Neural cell (in vitro differentiated cells): ENCODE results near the gene IBSP. TPM values are rescaled to one million over a fixed set of nuclear protein-coding genes. Genes with fewer than 3 reads are reported as not detected.

Experiments used
- H2AFZ ChIP-seq: fragments of 200-600, 300-800 bp; sonication (generic), shearing (Covaris generic); 2 replicates; pipeline ENCODE4 v1.6.0; 2014; ENCODE audit warnings: low read depth, mild to moderate bottlenecking, antibody characterized with exemption, low read length, moderate library complexity
- H3F3A ChIP-seq: fragments of 200-600 bp; shearing (Covaris generic); 2 replicates; pipeline ENCODE4 v1.6.1; 2016; ENCODE audit warnings: mild to moderate bottlenecking, moderate library complexity, mixed read lengths, antibody characterized with exemption, low read length; ENCODE audit not compliant: insufficient read depth, poor library complexity, severe bottlenecking
- H3K27ac ChIP-seq: fragments of 200-600, 300-800 bp; sonication (generic), shearing (Covaris generic); 2 replicates; pipeline ENCODE4 v1.5.1; 2014; ENCODE audit warnings: mild to moderate bottlenecking, low read length, moderate library complexity
- H3K27me3 ChIP-seq: fragments of 300-800, 200-600 bp; sonication (generic), shearing (Covaris generic); 2 replicates; pipeline ENCODE4 v1.6.0; 2014; ENCODE audit warnings: mild to moderate bottlenecking, low read depth, low read length, moderate library complexity; ENCODE audit not compliant: insufficient read depth
- H3K36me3 ChIP-seq: fragments of 300-800, 200-600 bp; sonication (generic), shearing (Covaris generic); 2 replicates; pipeline ENCODE4 v1.5.1; 2014; ENCODE audit warnings: mild to moderate bottlenecking, antibody characterized with exemption, low read length, moderate library complexity; ENCODE audit not compliant: insufficient read depth
- H3K4me2 ChIP-seq: fragments of 300-800, 200-600 bp; sonication (generic), shearing (Covaris generic); 2 replicates; pipeline ENCODE4 v1.6.0; 2014; ENCODE audit warnings: mild to moderate bottlenecking, low read length
- H3K4me3 ChIP-seq: fragments of 300-800, 200-600 bp; sonication (generic), shearing (Covaris generic); 2 replicates; pipeline ENCODE4 v1.5.1; 2014; ENCODE audit warnings: mild to moderate bottlenecking, low read length, moderate library complexity
- H3K79me2 ChIP-seq: fragments of 200-600 bp; shearing (Covaris generic); replicated peaks from 2 replicates; pipeline ENCODE4 v1.6.0; 2014; ENCODE audit warnings: mild to moderate bottlenecking, low read length, moderate library complexity; ENCODE audit not compliant: insufficient read depth
- H3K9ac ChIP-seq: fragments of 300-800, 200-600 bp; sonication (generic), shearing (Covaris generic); 2 replicates; pipeline ENCODE4 v1.6.1; 2016; ENCODE audit warnings: mild to moderate bottlenecking, low read length, mixed read lengths
- H3K9me2 ChIP-seq: fragments of 200-600 bp; shearing (Covaris generic); 2 replicates; pipeline ENCODE4 v1.6.1; 2016; ENCODE audit warnings: mild to moderate bottlenecking, low read length, mixed read lengths; ENCODE audit not compliant: insufficient read depth
- H3K9me3 ChIP-seq: fragments of 200-600, 300-800 bp; sonication (generic), shearing (Covaris generic); 2 replicates; pipeline ENCODE4 v1.6.1; 2016; ENCODE audit warnings: mild to moderate bottlenecking, mixed run types, low read length, moderate library complexity, mixed read lengths
- H4K20me1 ChIP-seq: fragments of 200-600 bp; shearing (Covaris generic); 2 replicates; pipeline ENCODE4 v1.6.1; 2016; ENCODE audit warnings: mild to moderate bottlenecking, mixed run types; ENCODE audit not compliant: insufficient read depth
- CTCF ChIP-seq: fragments of 450-650 bp; IDR thresholded peaks from 2 replicates; pipeline ENCODE4 v1.5.1; 2014; ENCODE audit warnings: antibody characterized with exemption, mild to moderate bottlenecking, moderate library complexity; ENCODE audit not compliant: poor library complexity, severe bottlenecking
- EP300 ChIP-seq: fragments of 450-650 bp; conservative IDR thresholded peaks from 2 replicates; pipeline ENCODE4 v1.6.1; 2014; ENCODE audit warnings: antibody characterized with exemption, mild to moderate bottlenecking, moderate library complexity; ENCODE audit not compliant: poor library complexity, severe bottlenecking
- EZH2 ChIP-seq: fragments of 200-600, 300-800 bp; shearing (Covaris generic), sonication (generic); IDR thresholded peaks from 2 replicates; pipeline ENCODE4 v1.6.1; 2014; ENCODE audit warnings: antibody characterized with exemption, low read length, borderline replicate concordance, mild to moderate bottlenecking; ENCODE audit not compliant: insufficient read depth, poor library complexity, severe bottlenecking
- MXI1 ChIP-seq: fragments of 450-650 bp; conservative IDR thresholded peaks from 2 replicates; pipeline ENCODE4 v1.6.1; 2014; ENCODE audit warnings: antibody characterized with exemption, mild to moderate bottlenecking; ENCODE audit not compliant: poor library complexity, severe bottlenecking
- POLR2AphosphoS5 ChIP-seq: IDR thresholded peaks from 2 replicates; pipeline ENCODE4 v1.6.1; 2012
- RAD21 ChIP-seq: fragments of 450-650 bp; conservative IDR thresholded peaks from 2 replicates; pipeline ENCODE4 v1.6.1; 2014; ENCODE audit warnings: antibody characterized with exemption, mild to moderate bottlenecking, moderate library complexity
- SMC3 ChIP-seq: fragments of 450-650 bp; conservative IDR thresholded peaks from 2 replicates; pipeline ENCODE4 v1.6.1; 2014; ENCODE audit warnings: antibody characterized with exemption, mild to moderate bottlenecking, moderate library complexity; ENCODE audit not compliant: poor library complexity
- TAF1 ChIP-seq: IDR thresholded peaks from 2 replicates; pipeline ENCODE4 v1.6.1; 2012; ENCODE audit warnings: low read depth
- polyA minus RNA-seq: library from RNA; depleted of rRNA, polyadenylated mRNA; stranded (reverse); fragments of >200 nt; gene quantifications from 2 replicates; pipeline ENCODE4 v1.2.3, GENCODE V29; 2014
- polyA plus RNA-seq: library from polyadenylated mRNA; depleted of rRNA; stranded (reverse); fragments of >200 nt; gene quantifications from 2 replicates; pipeline ENCODE4 v1.2.3, GENCODE V29; 2014
- TF ChIP-seq, protein P1 (sequence below): IDR thresholded peaks from 2 replicates; pipeline ENCODE4 v1.6.1; 2012; ENCODE audit warnings: borderline replicate concordance

Gene IBSP
- polyA plus RNA-seq (not detected in 2 replicates), polyA minus RNA-seq (not detected in 2 replicates)

DNA sequence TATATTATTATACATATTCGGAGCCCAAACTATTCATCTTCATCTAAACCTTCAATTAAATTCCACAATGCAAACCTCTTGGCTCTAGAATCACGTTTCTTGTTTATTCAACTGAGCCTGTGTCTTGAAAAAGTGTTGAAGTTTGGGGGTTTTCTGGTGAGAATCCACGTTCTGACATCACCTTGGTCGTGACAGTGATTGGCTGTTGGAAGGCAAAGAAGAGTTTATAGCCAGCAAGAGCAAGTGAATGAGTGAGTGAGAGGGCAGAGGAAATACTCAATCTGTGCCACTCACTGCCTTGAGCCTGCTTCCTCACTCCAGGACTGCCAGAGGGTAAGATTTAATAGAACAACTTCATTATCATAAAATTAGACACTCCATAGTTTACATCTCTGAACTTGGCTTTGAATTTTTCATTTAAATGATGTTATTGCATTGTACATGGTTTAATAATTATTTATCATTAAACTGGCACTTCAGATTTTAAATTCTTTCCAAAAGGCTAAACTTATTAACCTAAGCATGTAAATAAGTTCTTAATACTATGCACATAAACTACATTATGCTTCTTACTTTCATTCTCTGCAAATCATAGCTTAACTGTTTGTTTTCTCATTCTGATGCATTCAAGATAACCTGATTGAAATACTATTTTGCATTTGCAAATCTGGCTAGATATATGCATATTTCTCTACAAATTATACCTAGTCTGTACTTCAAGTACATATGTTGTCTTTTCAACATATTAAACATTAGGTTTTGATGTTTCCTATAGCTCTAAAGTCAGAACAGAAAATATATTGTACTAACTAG, at the start of gene IBSP:
TSS of gene IBSP (plus strand) at position 254 of the 813 bp plus-strand sequence. CDS start 2,808 bp downstream, outside the sequence.
- Histone ChIP-seq H3K9me2 (no peaks in the 10 kb centered on the region), H3K4me2 (no peak within 1 kb of the TSS), H4K20me1 (no peaks in the 10 kb centered on the region), H3K79me2 (no peaks in the 10 kb centered on the region), H3F3A (no peaks in the 10 kb centered on the region), H3K36me3 (no peaks in the 10 kb centered on the region), H2AFZ (no peak within 1 kb of the TSS), H3K27me3 (no peaks in the 10 kb centered on the region), H3K9me3 (no peaks in the 10 kb centered on the region), H3K27ac (no peak within 1 kb of the TSS), H3K9ac (no peak within 1 kb of the TSS), H3K4me3 (no peak within 1 kb of the TSS)
- TF ChIP-seq CTCF, result no peak
- no peak for TF ChIP-seq POLR2AphosphoS5
- no peak for TF ChIP-seq MXI1
- no peak for TF ChIP-seq RAD21
- no peak for TF ChIP-seq TAF1
- TF ChIP-seq EP300, result no peak
- no peak for TF ChIP-seq EZH2
- TF ChIP-seq, protein P1, sequence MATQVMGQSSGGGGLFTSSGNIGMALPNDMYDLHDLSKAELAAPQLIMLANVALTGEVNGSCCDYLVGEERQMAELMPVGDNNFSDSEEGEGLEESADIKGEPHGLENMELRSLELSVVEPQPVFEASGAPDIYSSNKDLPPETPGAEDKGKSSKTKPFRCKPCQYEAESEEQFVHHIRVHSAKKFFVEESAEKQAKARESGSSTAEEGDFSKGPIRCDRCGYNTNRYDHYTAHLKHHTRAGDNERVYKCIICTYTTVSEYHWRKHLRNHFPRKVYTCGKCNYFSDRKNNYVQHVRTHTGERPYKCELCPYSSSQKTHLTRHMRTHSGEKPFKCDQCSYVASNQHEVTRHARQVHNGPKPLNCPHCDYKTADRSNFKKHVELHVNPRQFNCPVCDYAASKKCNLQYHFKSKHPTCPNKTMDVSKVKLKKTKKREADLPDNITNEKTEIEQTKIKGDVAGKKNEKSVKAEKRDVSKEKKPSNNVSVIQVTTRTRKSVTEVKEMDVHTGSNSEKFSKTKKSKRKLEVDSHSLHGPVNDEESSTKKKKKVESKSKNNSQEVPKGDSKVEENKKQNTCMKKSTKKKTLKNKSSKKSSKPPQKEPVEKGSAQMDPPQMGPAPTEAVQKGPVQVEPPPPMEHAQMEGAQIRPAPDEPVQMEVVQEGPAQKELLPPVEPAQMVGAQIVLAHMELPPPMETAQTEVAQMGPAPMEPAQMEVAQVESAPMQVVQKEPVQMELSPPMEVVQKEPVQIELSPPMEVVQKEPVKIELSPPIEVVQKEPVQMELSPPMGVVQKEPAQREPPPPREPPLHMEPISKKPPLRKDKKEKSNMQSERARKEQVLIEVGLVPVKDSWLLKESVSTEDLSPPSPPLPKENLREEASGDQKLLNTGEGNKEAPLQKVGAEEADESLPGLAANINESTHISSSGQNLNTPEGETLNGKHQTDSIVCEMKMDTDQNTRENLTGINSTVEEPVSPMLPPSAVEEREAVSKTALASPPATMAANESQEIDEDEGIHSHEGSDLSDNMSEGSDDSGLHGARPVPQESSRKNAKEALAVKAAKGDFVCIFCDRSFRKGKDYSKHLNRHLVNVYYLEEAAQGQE, result no peak
- TF ChIP-seq SMC3, result no peak

DNA sequence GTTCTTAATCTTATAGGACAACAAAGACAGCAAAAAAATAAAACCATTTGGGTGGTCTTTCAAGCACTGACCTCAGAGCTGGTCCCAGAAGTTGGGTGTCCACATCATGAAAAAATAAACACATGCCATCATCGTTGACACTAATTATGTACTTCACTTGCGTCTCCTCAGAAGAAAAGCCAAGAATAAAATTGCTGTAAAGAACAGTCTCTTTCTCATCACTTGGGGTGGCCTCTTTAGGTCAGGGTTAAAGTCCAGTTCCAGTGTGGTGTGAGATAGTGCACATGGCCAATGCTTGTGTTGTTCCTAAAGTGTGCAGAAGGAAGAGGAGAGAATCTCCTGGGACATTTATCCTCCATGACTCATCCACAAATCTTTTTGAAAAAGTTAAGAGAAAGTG, 49.5 kb upstream of the IBSP start:
- no peaks in the 10 kb centered on the region for H3K36me3 ChIP-seq
- TF ChIP-seq EZH2 (no peak), MXI1 (no peak), SMC3 (no peak), EP300 (no peak), RAD21 (no peak), POLR2AphosphoS5 (no peak), CTCF (no peak), TAF1 (no peak)
- TF ChIP-seq, protein P1, result no peak
- no peaks in the 10 kb centered on the region for H4K20me1 ChIP-seq
- peaks cover 5% of the 10 kb centered on the region for H3K9me3 ChIP-seq
- no peak overlapping the region for H3K4me2 ChIP-seq
- no peaks in the 10 kb centered on the region for H3K9me2 ChIP-seq
- H3K27me3 ChIP-seq, result no peaks in the 10 kb centered on the region
- no peak overlapping the region for H3K27ac ChIP-seq
- H3F3A ChIP-seq, result no peaks in the 10 kb centered on the region
- no peak overlapping the region for H3K9ac ChIP-seq
- H3K4me3 ChIP-seq, result no peak overlapping the region
- no peak overlapping the region for H2AFZ ChIP-seq
- H3K79me2 ChIP-seq, result no peaks in the 10 kb centered on the region
